SK-N-MC (cell line): ENCODE data around the gene CTU2.

Source experiments
- EZH2 ChIP-seq: fragments of 200-600 bp; sonication (generic); IDR thresholded peaks from one replicate; pipeline ENCODE4 v1.6.1; 2017; ENCODE audit warnings: antibody characterized with exemption
- FOXP2 ChIP-seq: optimal IDR thresholded peaks from 2 replicates; pipeline ENCODE3; 2011; ENCODE audit warnings: mild to moderate bottlenecking, moderate library complexity; ENCODE audit not compliant: insufficient read depth; ENCODE audit errors: extremely low read length, control extremely low read depth
- POLR2AphosphoS5 ChIP-seq: IDR thresholded peaks from 2 replicates; pipeline ENCODE4 v1.6.1; 2012; ENCODE audit warnings: mild to moderate bottlenecking, low read depth, low read length, borderline replicate concordance

GRCh38 chr16:88735121-88735520 lies 28.8 kb downstream of the CTU2 start:
- TF ChIP-seq EZH2 (no peak), POLR2AphosphoS5 (no peak), FOXP2 (no peak)
